Measurements from ENCODE around the gene LRP3. TPM values are rescaled to one million over a fixed set of nuclear protein-coding genes. Genes with fewer than 3 reads are reported as not detected.

The LRP3 gene
- total RNA-seq, 1 experiment from 2014 or later = 29.0 TPM

- Histone ChIP-seq H3K27me3 (ENCODE audit: insufficient read depth, low read length) (no peaks in the 10 kb centered on the region), H3K9me3 (ENCODE audit: control insufficient read depth in 1 of 2, insufficient read depth in 1 of 2, low read depth in 1 of 2, low read length in 2 of 2) (no peaks in the 10 kb centered on the region; a peak in 1 of 4 replicates), H2AFZ (ENCODE audit: low read depth, low read length, poor library complexity, severe bottlenecking) (no peak overlapping the region), H3K4me3 (replicated peaks in 1 of 2; ENCODE audit: low read depth in 1 of 2, low read length in 2 of 2) (peak overlapping the region; percentile 8 to 9; a peak in 1 of 4 replicates), H3K79me2 (ENCODE audit: insufficient read depth, low read length) (no peaks in the 10 kb centered on the region), H3K4me2 (ENCODE audit: low read length) (peak overlapping the region; percentile 60), H4K20me1 (ENCODE audit: insufficient read depth) (no peaks in the 10 kb centered on the region), H3K27ac (ENCODE audit: low read depth, low read length) (no peak overlapping the region; the same call in 1 of the 2 replicates), H3K36me3 (ENCODE audit: control insufficient read depth in 1 of 2, insufficient read depth in 2 of 2, low read length in 2 of 2) (no peaks in the 10 kb centered on the region), H3K9me2 (ENCODE audit: insufficient read depth) (no peaks in the 10 kb centered on the region), H3K4me1 (ENCODE audit: control insufficient read depth in 1 of 2, insufficient read depth in 2 of 2, low read length in 2 of 2) (peaks cover 0 to 12% of the 10 kb centered on the region in 2 experiments; a peak in 2 of 4 replicates), H3K9ac (ENCODE audit: low read length) (no peak overlapping the region)
- DNase-seq (ENCODE audit: low read depth, low spot score) (no peak), ATAC-seq (no peak)
- CTCF ChIA-PET = interaction anchor here (0.7 to 1.1 kb wide), 4 partner anchors 9 to 189 kb away, joined by 3 to 4 read pairs (median 3); no protein-coding TSS in a partner anchor
- POLR2A ChIA-PET = no interaction called here
- RAD21 ChIA-PET (ENCODE audit: low non-redundant PET in 1 of 2, low total read pairs in 2 of 2, uncharacterized antibody in 2 of 2, unreplicated experiment in 2 of 2) = no interaction called here
- intact Hi-C loops (cut with micrococcal nuclease) = no loop called here
- no TSS peak for BruUV-seq (replicated peaks)
- TF ChIP-seq CEBPB (IDR thresholded peaks at IDR 0.05; ENCODE audit: low read depth) = no peak
- no peak for TF ChIP-seq SRF (IDR thresholded peaks at IDR 0.05; ENCODE audit: low read depth)
- TF ChIP-seq EZH2 (IDR thresholded peaks at IDR 0.05) = no peak
- TF ChIP-seq EGR1 (IDR thresholded peaks at IDR 0.05; ENCODE audit: low read depth) = no peak
- TF ChIP-seq MAX (IDR thresholded peaks at IDR 0.05) = no peak
- TF ChIP-seq EZH2phosphoT487 (IDR thresholded peaks at IDR 0.05; ENCODE audit: borderline replicate concordance) = no peak
- TF ChIP-seq YY1 (IDR thresholded peaks at IDR 0.05; ENCODE audit: extremely low read depth, insufficient replicate concordance, low read depth, low read length) = no peak
- TF ChIP-seq REST (IDR thresholded peaks at IDR 0.05; ENCODE audit: low read depth) = no peak
- no peak for TF ChIP-seq ATF3 (IDR thresholded peaks at IDR 0.05)
- no peak for TF ChIP-seq TCF7L2 (IDR thresholded peaks at IDR 0.05; ENCODE audit: borderline replicate concordance, extremely low read depth, insufficient read depth, insufficient read length)
- TF ChIP-seq POLR2AphosphoS5 (IDR thresholded peaks at IDR 0.05; ENCODE audit: low read depth, low read length) = no peak
- no peak for TF ChIP-seq ZNF274 (IDR thresholded peaks at IDR 0.05; ENCODE audit: low read depth, low read length)
- no peak for TF ChIP-seq SP1 (IDR thresholded peaks at IDR 0.05; ENCODE audit: low read depth)
- no peak for TF ChIP-seq FOSL1 (IDR thresholded peaks at IDR 0.05; ENCODE audit: low read depth)
- no peak for TF ChIP-seq POLR2A (IDR thresholded peaks at IDR 0.05; ENCODE audit: borderline replicate concordance, extremely low read depth, insufficient read depth, insufficient read length)
- TF ChIP-seq RAD21 (IDR thresholded peaks at IDR 0.05; ENCODE audit: low read depth) = no peak
- no peak for TF ChIP-seq ELF1 (IDR thresholded peaks at IDR 0.05; ENCODE audit: borderline replicate concordance, low read depth)
- TF ChIP-seq CTCF (IDR thresholded peaks at IDR 0.05 in 2 of 3, conservative IDR thresholded peaks at IDR 0.05 in 1 of 3; ENCODE audit: borderline replicate concordance in 1 of 3, insufficient read depth in 1 of 3, low read depth in 2 of 3, low read length in 2 of 3) = no peak
- TF ChIP-seq JUND (IDR thresholded peaks at IDR 0.05) = no peak
Observed at GRCh38 chr19:33227242-33227650, 33.1 kb downstream of the LRP3 start.

Data from HCT116 (cell line).